GM18519 (cell line): Measurements from ENCODE around the gene FGGY.
A peak's percentile ranks its signal among the peaks of the same experiment; 100 is the strongest.
"Not testable (repeated sequence)": the region's sequence is repeated elsewhere in the genome, so short reads cannot be mapped to it uniquely, and the experiment has no call there.

Experiments used
- ATAC-seq: cut with Tn5 transposase; IDR thresholded peaks from one replicate; pipeline ENCODE4 v1.9.1; 2021; ENCODE audit warnings: mild to moderate bottlenecking, moderate library complexity; ENCODE audit not compliant: unreplicated experiment, low FRiP score

The FGGY gene

GRCh38 chr1:59285691-59286090 lies 11.2 kb upstream of the FGGY start:
- ATAC-seq = no peak

GRCh38 chr1:59288046-59288445 lies 8.8 kb upstream of the FGGY start:
- ATAC-seq = no peak

- no peak for ATAC-seq
These were observed 7.3 kb upstream of the FGGY start for GRCh38 chr1:59289570-59289969.

- ATAC-seq = peak; percentile 62
These were observed 6.5 kb upstream of the FGGY start for GRCh38 chr1:59290193-59290949.

DNA sequence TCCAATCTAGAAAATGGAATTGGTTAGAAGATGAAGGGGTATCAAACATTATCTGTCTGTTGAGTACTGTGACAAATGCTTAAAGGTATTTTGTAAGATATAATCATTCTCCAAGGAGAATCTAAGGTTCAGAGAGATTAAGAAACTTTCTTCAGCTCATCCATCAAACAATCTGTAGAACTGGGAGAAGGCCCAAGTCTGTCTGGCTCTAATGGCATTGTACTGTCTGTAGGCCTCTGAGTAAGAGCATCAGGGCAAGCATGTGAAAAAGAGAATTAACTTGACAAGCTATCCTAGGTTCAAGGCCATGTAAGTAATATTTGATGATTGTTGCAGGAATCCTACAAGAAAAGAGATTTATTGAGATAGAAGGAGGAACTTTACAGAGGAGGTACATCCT lies 5.3 kb upstream of the FGGY start:
- no peak for ATAC-seq

DNA sequence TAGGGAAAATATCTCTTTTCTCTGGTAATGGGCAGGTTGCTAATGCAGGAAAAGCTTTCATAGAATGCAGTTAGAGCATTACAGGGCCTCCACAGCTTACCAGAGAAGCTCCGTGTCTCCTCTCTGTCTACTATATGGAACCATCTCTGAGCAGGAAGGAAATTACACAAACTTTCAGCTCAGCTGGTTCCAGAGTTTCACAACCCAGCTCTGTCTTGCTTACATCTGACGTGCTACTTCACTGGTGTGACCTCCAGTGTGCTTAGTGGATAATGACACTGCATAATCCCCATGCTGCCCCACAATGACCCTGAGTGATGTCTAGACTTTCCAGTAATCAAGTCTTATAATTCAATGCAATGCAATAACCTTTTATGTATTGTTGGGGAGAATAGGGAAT lies 4.3 kb upstream of the FGGY start:
- ATAC-seq = peak; percentile 23

DNA sequence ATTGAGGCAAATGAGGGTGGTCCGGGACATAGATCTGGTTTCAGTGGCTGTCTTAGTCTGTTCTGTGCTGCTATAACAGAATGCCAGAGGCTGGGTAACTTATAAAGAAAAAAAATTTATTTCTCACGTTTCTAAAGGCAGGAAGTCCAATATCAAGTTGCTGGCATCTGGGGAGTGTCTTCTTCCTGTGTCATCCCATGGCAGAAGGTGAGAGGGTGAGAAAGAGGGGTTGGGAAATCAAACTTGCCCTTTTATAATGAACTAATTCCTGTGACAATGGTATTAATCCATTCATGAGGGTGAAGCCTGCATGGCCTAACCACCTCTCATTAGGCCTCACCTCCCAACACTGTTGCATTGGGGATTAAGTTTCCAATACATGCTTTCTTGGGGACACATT lies 3.7 kb upstream of the FGGY start:
- ATAC-seq = no peak

- no peak for ATAC-seq
These were observed 3.0 kb upstream of the FGGY start for GRCh38 chr1:59293849-59294248.

DNA sequence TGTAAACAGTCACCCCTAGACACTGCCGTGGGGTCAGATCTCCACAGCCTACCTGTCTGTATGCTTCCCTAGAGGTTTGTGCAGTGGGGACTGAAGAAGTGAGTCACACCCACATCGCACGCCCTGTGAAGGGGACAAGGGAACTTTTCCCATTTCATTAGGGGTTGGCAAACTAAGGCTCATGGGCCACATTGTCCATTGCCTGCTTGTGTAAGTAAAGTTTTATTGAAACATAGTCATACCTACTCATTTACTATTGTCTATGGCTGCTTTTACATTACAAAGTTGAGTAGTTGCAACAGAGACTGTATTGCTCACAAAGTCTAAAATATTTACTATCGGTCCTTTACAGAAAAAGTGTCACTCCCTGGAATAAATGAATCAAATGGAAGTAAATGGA lies 2.5 kb upstream of the FGGY start:
- ATAC-seq = no peak

- no peak for ATAC-seq
These were observed 1.3 kb upstream of the FGGY start for GRCh38 chr1:59295618-59296017.

DNA sequence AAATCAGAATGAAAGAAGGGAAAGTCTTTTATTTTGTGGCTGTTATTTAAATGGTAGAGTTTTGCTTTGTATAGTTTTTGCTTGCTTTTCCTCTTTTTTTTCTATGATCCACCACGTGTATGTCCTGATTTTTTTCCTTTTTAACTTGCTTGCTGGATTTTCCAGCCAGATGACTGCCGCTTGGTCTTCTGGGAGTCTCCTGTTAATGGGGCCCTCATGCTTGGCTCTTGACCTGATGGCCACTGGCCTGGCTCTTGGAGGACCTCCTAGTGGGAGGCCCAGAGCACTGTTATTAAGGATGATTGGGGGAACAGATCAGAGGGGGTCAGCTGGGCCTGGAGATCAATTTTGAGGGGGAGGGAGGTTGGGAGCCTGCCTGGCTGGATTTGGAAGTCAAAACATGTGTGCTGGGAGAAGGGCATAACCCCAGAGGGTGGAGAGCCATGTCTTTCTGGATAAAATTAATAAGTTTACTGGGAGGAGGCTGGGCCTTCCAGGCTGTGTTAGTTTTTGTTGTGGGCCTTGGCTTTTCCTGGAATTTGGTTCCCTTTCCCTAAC lies 1.2 kb downstream of the FGGY start:
- no peak for ATAC-seq

DNA sequence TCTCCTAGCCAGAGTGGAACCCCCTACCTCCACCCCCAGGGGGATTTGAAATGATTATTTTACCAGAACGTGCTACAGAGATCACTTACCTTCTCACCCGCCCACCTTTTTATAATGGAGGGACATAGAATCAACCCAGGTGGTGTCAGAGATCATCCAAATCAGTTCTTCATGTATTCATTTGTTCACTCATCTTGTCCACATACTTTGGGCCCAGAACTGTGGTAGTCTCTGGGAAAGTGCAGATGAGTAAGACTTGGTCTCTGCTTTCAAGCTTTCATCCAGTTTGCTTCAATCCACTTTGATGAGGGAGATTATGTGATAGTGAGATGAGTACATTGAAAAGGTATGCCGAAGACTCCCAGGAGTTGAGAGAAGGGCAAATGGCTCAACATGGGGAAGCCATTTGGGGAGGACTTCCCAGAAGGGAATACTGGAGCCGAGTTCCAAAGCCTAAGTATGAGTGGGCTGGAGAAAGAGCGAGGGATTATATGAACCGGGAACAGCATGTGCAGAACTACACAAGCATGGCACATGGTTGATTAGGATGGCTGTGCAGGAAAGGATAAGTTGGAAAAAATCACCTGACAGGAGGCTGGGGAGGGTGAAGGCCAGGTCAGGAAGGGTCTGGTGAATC lies 1.9 kb downstream of the FGGY start:
- no peak for ATAC-seq

- not testable (repeated sequence) for ATAC-seq
These were observed 2.8 kb downstream of the FGGY start for GRCh38 chr1:59299670-59300069.

DNA sequence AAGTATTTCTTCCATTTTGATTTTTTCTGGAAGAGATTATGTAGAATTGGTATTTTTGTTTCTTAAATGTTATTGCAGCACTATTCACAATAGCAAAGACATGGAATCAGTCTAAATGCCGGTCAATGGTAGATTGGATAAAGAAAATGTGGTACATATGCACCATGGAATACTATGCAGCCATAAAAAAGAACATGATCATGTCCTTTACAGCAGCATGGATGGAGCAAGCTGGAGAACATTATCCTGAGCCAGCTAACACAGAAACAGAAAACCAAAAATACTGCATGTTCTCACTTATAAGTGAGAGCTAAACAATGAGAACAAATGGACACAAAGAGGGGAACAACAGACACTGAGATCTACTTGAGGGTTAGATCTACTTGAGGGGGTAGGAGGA lies 5.4 kb downstream of the FGGY start:
- ATAC-seq = no peak

DNA sequence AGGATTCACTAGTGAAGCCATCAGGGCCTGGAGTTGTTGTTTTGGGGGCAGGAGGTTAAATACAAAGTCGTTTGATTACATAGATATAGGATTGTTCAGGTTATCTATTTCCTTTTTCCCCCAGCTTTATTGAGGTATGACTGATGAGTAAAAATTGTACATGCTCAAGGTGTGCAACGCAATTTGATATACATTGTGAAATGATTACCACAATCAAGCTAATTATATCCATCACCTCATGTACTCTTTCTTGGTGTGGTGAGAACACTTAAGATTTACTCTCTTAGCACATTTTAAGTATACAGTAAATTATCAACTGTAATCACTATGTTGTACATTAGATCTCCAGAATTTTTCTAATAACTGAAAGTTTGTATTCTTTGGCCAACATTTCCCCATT lies 6.0 kb downstream of the FGGY start:
- no peak for ATAC-seq

GRCh38 chr1:59305188-59305587 lies 8.3 kb downstream of the FGGY start:
- ATAC-seq = no peak

DNA sequence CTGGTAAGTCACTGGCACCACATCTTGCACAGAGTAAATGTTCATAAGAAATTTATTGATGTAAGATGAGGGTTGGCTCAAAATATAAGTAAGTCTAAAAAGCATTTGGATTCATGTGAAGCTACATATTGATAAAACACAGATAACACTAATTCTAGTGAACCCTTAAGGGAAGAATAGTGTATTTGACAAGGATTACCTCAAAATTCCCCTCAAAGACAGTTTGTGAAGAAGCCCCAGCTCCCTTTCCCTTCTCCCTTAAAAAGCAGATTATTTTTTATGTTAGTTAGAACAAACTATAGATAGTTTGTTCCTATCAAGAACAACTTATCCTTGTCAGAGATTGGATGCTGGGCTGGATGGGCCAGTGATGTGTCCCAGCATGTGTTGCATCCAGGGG lies 10.7 kb downstream of the FGGY start:
- ATAC-seq = no peak

GRCh38 chr1:59308839-59309238 lies 11.9 kb downstream of the FGGY start:
- no peak for ATAC-seq

GRCh38 chr1:59309392-59309791 lies 12.5 kb downstream of the FGGY start:
- no peak for ATAC-seq

- no peak for ATAC-seq
These were observed 13.1 kb downstream of the FGGY start for GRCh38 chr1:59309795-59310548.

- ATAC-seq = no peak
These were observed 13.8 kb downstream of the FGGY start for GRCh38 chr1:59310549-59311250.
